ENCODE data around the gene CHST12. TPM values are rescaled to one million over a fixed set of nuclear protein-coding genes. Genes with fewer than 3 reads are reported as not detected.
A peak's percentile ranks its signal among the peaks of the same experiment; 100 is the strongest.

The CHST12 gene
- total RNA-seq, 1 experiment from 2014 or later = 19.3 TPM

DNA sequence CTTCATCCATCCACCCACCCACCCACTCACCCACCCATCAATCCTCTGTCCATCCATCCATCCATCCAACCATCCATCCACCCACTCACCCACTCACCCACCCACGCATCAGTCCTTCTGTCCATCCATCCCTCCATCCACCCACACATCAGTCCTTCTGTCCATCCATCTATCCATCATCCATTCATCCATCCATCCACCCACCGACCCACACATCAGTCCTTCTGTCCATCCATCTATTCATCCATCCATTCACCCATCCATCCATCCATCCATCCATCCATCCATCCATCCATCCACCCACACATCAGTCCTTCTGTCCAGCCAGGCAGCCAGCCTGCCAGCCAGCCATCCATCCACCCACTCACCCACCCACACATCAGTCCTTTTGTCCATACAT is 88.6 kb downstream of the CHST12 start:
- Histone ChIP-seq H3K27me3 (ENCODE audit: insufficient read depth, low read length) (no peaks in the 10 kb centered on the region), H4K20me1 (ENCODE audit: control insufficient read depth, insufficient read depth, insufficient read length) (peaks cover 2% of the 10 kb centered on the region), H3K4me1 (ENCODE audit: insufficient read depth, low read length) (no peaks in the 10 kb centered on the region), H3K9me3 (ENCODE audit: control insufficient read depth, low read depth, low read length) (no peaks in the 10 kb centered on the region), H3K14ac (ENCODE audit: insufficient read depth, low read length) (no peak overlapping the region), H3K4ac (ENCODE audit: low read depth, low read length) (no peak overlapping the region), H2BK12ac (ENCODE audit: insufficient read length, low read depth, low read length) (no peak overlapping the region), H4K5ac (ENCODE audit: insufficient read length, low read depth, low read length) (no peak overlapping the region), H3K23ac (ENCODE audit: insufficient read length, low read depth, low read length) (no peak overlapping the region), H3K79me2 (ENCODE audit: insufficient read depth, low read length) (no peaks in the 10 kb centered on the region), H2BK20ac (ENCODE audit: low read depth, low read length, poor library complexity, severe bottlenecking) (no peak overlapping the region), H3K9ac (ENCODE audit: extremely low read depth, insufficient read length, low read length) (no peak overlapping the region), H3K56ac (ENCODE audit: insufficient read length, low read depth, low read length) (no peak overlapping the region), H3T11ph (ENCODE audit: low read length) (no peak overlapping the region), H2BK5ac (ENCODE audit: insufficient read length, low read length) (no peak overlapping the region), H2BK15ac (ENCODE audit: low read depth, low read length) (no peak overlapping the region), H2AFZ (ENCODE audit: low read length) (no peak overlapping the region), H2AK5ac (ENCODE audit: insufficient read length, low read length) (no peak overlapping the region), H3K4me2 (ENCODE audit: insufficient read depth, insufficient read length, low read length) (no peak overlapping the region), H4K8ac (replicated peaks; ENCODE audit: insufficient read length, low read depth, low read length) (no peak overlapping the region), H3K79me1 (ENCODE audit: insufficient read depth, low read depth, low read length, poor library complexity, severe bottlenecking) (no peaks in the 10 kb centered on the region), H3K23me2 (ENCODE audit: insufficient read length, low read depth, low read length, poor library complexity, severe bottlenecking) (no peaks in the 10 kb centered on the region), H2BK120ac (ENCODE audit: low read depth, low read length, poor library complexity, severe bottlenecking) (no peak overlapping the region), H3K27ac (ENCODE audit: insufficient read length, low read depth, low read length) (no peak overlapping the region), H4K91ac (ENCODE audit: insufficient read length, low read depth, low read length) (no peak overlapping the region), H3K18ac (ENCODE audit: insufficient read length, low read depth, low read length) (no peak overlapping the region)
- no peak overlapping the region for H3K27ac Mint-ChIP-seq
- H3K27me3 Mint-ChIP-seq (ENCODE audit: low read depth) = peaks cover 2% of the 10 kb centered on the region
- peak overlapping the region in 1 of 2 experiments; percentile 12; a peak in 1 of 5 replicates for H3K4me3 Mint-ChIP-seq
- TF ChIP-seq, protein P1, sequence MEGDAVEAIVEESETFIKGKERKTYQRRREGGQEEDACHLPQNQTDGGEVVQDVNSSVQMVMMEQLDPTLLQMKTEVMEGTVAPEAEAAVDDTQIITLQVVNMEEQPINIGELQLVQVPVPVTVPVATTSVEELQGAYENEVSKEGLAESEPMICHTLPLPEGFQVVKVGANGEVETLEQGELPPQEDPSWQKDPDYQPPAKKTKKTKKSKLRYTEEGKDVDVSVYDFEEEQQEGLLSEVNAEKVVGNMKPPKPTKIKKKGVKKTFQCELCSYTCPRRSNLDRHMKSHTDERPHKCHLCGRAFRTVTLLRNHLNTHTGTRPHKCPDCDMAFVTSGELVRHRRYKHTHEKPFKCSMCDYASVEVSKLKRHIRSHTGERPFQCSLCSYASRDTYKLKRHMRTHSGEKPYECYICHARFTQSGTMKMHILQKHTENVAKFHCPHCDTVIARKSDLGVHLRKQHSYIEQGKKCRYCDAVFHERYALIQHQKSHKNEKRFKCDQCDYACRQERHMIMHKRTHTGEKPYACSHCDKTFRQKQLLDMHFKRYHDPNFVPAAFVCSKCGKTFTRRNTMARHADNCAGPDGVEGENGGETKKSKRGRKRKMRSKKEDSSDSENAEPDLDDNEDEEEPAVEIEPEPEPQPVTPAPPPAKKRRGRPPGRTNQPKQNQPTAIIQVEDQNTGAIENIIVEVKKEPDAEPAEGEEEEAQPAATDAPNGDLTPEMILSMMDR (conservative IDR thresholded peaks at IDR 0.05) = no peak
- peaks cover 3 to 13% of the 10 kb centered on the region in 2 experiments; a peak in 3 of 5 replicates for H3K9me3 Mint-ChIP-seq
- DNase-seq = no peak
- H3K36me3 Mint-ChIP-seq (ENCODE audit: insufficient read depth in 1 of 3, low read depth in 3 of 3) = no peaks in the 10 kb centered on the region; a peak in 2 of 7 replicates
- peaks cover 13 to 31% of the 10 kb centered on the region in 2 experiments for H3K4me1 Mint-ChIP-seq
- no CpG with 5 or more reads among the region's 2 CpGs for WGBS (ENCODE audit: extremely low coverage, insufficient read length, low lambda C conversion rate)

Data from H9 (cell line).